ENCODE data around the gene RIPOR2. TPM values are rescaled to one million over a fixed set of nuclear protein-coding genes. Genes with fewer than 3 reads are reported as not detected.
A peak's percentile ranks its signal among the peaks of the same experiment; 100 is the strongest.

The RIPOR2 gene
- total and polyA plus RNA-seq, 2 experiments from 2014 or later: 9.5 to 22.5 TPM

DNA sequence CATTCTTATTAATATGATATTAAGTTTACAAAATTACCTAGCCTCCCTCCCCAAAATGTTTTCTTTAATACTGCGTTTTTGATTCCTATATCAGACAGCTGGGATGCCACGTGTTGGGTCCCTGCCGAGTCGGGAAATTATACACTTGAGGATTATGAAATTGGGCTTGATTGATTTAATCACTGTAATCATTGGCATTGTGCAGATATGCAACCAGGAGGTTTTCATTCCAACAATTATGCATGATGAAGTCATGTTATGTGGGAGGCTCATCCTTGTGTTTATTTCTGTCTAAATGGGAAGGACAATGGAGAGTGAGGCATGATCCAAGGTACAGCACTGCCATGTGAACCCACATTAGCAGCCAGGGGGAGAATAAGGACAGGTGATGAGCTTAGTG lies 30.6 kb upstream of the RIPOR2 start (continued):
- TF ChIP-seq, protein P1, sequence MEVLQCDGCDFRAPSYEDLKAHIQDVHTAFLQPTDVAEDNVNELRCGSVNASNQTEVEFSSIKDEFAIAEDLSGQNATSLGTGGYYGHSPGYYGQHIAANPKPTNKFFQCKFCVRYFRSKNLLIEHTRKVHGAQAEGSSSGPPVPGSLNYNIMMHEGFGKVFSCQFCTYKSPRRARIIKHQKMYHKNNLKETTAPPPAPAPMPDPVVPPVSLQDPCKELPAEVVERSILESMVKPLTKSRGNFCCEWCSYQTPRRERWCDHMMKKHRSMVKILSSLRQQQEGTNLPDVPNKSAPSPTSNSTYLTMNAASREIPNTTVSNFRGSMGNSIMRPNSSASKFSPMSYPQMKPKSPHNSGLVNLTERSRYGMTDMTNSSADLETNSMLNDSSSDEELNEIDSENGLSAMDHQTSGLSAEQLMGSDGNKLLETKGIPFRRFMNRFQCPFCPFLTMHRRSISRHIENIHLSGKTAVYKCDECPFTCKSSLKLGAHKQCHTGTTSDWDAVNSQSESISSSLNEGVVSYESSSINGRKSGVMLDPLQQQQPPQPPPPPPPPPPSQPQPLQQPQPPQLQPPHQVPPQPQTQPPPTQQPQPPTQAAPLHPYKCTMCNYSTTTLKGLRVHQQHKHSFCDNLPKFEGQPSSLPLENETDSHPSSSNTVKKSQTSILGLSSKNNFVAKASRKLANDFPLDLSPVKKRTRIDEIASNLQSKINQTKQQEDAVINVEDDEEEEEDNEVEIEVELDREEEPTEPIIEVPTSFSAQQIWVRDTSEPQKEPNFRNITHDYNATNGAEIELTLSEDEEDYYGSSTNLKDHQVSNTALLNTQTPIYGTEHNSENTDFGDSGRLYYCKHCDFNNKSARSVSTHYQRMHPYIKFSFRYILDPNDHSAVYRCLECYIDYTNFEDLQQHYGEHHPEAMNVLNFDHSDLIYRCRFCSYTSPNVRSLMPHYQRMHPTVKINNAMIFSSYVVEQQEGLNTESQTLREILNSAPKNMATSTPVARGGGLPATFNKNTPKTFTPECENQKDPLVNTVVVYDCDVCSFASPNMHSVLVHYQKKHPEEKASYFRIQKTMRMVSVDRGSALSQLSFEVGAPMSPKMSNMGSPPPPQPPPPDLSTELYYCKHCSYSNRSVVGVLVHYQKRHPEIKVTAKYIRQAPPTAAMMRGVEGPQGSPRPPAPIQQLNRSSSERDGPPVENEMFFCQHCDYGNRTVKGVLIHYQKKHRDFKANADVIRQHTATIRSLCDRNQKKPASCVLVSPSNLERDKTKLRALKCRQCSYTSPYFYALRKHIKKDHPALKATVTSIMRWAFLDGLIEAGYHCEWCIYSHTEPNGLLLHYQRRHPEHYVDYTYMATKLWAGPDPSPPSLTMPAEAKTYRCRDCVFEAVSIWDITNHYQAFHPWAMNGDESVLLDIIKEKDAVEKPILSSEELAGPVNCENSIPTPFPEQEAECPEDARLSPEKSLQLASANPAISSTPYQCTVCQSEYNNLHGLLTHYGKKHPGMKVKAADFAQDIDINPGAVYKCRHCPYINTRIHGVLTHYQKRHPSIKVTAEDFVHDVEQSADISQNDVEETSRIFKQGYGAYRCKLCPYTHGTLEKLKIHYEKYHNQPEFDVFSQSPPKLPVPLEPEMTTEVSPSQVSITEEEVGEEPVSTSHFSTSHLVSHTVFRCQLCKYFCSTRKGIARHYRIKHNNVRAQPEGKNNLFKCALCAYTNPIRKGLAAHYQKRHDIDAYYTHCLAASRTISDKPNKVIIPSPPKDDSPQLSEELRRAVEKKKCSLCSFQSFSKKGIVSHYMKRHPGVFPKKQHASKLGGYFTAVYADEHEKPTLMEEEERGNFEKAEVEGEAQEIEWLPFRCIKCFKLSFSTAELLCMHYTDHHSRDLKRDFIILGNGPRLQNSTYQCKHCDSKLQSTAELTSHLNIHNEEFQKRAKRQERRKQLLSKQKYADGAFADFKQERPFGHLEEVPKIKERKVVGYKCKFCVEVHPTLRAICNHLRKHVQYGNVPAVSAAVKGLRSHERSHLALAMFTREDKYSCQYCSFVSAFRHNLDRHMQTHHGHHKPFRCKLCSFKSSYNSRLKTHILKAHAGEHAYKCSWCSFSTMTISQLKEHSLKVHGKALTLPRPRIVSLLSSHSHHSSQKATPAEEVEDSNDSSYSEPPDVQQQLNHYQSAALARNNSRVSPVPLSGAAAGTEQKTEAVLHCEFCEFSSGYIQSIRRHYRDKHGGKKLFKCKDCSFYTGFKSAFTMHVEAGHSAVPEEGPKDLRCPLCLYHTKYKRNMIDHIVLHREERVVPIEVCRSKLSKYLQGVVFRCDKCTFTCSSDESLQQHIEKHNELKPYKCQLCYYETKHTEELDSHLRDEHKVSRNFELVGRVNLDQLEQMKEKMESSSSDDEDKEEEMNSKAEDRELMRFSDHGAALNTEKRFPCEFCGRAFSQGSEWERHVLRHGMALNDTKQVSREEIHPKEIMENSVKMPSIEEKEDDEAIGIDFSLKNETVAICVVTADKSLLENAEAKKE (CRISPR knock-in tag; IDR thresholded peaks at IDR 0.05): no peak
- no peak for TF ChIP-seq CREB1 (CRISPR knock-in tag; IDR thresholded peaks at IDR 0.05; ENCODE audit: low read depth)

DNA sequence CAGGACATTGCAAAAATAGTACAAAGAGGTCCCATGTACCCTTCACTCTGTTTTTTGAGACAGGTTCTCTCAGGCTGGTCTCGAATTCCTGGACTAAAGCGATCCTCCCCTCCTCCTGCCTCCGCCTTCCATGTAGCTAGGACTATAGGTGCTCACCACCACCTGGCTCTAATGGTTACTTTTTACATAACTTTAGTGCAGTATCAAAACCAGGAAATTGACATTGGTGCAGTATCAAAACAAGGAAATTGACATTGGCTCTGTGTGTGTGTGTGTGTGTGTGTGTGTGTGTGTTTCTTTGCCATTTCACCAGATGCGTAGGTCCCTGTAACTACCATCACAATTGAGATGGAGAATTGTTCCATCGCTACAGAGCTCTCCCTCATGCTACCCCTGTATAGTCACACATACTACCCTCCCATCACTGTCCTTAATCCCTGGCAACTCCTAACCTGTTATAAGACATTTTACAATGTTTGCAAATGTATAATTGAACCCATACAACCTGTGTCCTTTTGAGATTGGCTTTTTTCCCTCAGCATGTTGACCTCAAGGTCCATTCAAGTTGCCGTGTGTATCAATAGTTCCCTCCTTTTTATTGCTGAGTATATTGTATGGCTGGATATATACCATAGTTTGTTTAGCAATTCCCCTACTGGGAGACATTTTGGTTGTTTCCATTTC lies 28.3 kb upstream of the RIPOR2 start:
- H3K79me2 ChIP-seq (replicated peaks; ENCODE audit: insufficient read depth): no peaks in the 10 kb centered on the region
- H3K27me3 ChIP-seq (ENCODE audit: insufficient read depth): no peaks in the 10 kb centered on the region
- peak overlapping the region; percentile 74; the same call in 1 of the 2 replicates for H2AFZ ChIP-seq
- no peak overlapping the region for H3K4me2 ChIP-seq
- TF ChIP-seq CREB1 (CRISPR knock-in tag; IDR thresholded peaks at IDR 0.05; ENCODE audit: low read depth): no peak
- TF ChIP-seq, protein P1 (CRISPR knock-in tag; IDR thresholded peaks at IDR 0.05): no peak
- no peak for TF ChIP-seq NANOG (IDR thresholded peaks at IDR 0.05; ENCODE audit: borderline replicate concordance)
- no peak for TF ChIP-seq ZNF114 (CRISPR knock-in tag; IDR thresholded peaks at IDR 0.05)
- TF ChIP-seq, protein P2, sequence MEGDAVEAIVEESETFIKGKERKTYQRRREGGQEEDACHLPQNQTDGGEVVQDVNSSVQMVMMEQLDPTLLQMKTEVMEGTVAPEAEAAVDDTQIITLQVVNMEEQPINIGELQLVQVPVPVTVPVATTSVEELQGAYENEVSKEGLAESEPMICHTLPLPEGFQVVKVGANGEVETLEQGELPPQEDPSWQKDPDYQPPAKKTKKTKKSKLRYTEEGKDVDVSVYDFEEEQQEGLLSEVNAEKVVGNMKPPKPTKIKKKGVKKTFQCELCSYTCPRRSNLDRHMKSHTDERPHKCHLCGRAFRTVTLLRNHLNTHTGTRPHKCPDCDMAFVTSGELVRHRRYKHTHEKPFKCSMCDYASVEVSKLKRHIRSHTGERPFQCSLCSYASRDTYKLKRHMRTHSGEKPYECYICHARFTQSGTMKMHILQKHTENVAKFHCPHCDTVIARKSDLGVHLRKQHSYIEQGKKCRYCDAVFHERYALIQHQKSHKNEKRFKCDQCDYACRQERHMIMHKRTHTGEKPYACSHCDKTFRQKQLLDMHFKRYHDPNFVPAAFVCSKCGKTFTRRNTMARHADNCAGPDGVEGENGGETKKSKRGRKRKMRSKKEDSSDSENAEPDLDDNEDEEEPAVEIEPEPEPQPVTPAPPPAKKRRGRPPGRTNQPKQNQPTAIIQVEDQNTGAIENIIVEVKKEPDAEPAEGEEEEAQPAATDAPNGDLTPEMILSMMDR (conservative IDR thresholded peaks at IDR 0.05; ENCODE audit: low read depth in 2 of 2): no peak
- 0 out of 2 replicates have a peak, but pooled peaks cover 6% of the 10 kb centered on the region for H3K4me1 ChIP-seq (ENCODE audit: insufficient read depth)
- H3K36me3 Mint-ChIP-seq (ENCODE audit: low read depth): no peaks in the 10 kb centered on the region
- no peaks in the 10 kb centered on the region; the same call in 2 of the 3 replicates for H3K9me3 Mint-ChIP-seq
- peaks cover 7% of the 10 kb centered on the region; the same call in 2 of the 3 replicates for H3K4me1 Mint-ChIP-seq
- H3K27me3 Mint-ChIP-seq (ENCODE audit: insufficient read depth, low read depth, poor library complexity): peaks cover 3% of the 10 kb centered on the region
- no peaks in the 10 kb centered on the region for H4K20me1 ChIP-seq (replicated peaks; ENCODE audit: insufficient read depth)
- peaks cover 27% of the 10 kb centered on the region for H3K9me2 ChIP-seq (ENCODE audit: insufficient read depth)
- H3K4me3 Mint-ChIP-seq: no peak overlapping the region
- DNase-seq (ENCODE audit: low spot score) (no peak), ATAC-seq (no peak)
- no peak overlapping the region for H3K27ac Mint-ChIP-seq
- H3K36me3 ChIP-seq (ENCODE audit: insufficient read depth): no peaks in the 10 kb centered on the region
- H3K4me3 ChIP-seq: no peak overlapping the region
- H3K27ac ChIP-seq (ENCODE audit: low read depth): no peak overlapping the region
- no peaks in the 10 kb centered on the region for H3F3A ChIP-seq (replicated peaks; ENCODE audit: low read depth)

All from GM23338 (cell line).